8988T (cell line): Measurements from ENCODE around the gene SGSM1.
A peak's percentile ranks its signal among the peaks of the same experiment; 100 is the strongest.

ENCODE experiments used
- DNase-seq: peaks from one replicate; pipeline ENCODE4 v3.0.0; 2011

Gene SGSM1

DNA sequence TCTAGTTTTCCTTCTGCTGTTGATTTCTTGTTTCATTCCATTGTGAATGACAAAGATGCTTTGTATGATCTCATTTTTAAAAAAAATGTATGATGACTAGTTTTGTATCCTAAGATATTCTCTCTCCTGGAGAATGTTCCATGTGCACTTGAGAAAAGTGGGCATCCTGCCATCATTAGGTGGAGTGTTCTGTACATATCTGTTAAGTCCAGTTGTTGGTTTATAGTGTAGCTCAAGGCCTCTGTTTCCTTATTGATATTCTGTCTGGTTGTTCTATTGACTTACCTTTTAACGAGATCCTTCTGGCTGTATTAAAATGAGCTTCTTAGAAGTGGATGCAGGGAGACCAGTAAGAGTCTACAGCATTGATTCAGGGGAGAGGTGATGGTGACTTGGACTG, 35.2 kb downstream of the SGSM1 start:
- no peak for DNase-seq

DNA sequence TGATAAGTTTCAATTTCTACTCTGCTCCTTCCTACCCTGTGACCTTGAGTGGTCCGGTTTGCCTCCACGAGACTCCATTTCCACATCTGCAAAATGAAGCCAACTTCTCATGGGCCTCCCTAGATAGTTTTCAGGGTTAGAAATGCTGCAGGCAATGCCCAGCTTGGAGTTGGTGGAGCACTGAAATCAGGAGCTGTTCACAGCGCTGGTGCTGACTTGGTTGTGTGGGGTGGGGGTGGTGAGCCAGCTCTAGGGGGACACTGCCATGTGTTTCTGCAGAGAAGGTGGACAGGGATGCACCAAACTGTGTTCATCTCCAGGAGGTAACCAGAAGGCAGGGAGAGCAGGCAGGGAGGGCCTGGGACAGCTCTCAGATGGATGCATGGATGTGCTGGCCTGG, 37.0 kb downstream of the SGSM1 start:
- no peak for DNase-seq

DNA sequence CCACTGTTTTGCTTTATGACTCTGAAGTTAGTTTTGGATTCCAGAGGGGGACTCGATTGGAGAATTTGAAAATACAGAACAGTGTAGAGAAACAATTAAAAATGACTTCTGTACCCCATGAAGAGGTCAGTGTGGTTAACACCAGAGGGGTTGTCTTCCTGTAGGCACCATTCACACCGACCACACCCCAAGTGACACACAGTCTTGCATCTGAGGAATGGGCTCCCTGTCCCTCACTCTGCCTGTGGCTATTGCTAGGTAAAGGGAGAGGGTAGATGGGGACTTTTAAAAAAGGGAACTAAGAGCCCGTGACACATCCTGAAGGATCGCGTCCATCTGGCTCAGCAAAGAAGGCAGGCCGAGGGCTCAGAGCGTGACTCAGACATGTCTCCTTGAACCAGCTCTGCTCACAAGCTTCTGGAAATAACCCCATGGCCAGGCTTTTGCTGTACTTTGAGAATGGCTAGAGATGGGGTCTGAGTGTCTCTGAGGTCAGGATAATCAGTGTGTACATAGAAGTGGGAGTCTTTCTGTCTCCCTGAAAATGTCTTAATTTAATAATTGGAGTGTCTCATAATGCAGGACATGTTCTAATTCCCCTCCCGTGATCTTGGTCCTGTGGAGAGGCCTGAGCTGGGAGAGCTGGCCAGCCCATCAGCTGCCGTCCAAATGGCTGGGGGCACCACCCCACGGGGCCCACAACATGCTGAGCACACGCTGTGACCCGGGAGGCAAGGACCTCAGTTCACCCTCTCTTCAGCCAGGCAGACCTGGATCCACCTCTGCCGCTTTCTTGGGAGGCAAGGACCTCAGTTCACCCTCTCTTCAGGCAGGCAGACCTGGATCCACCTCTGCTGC, 39.3 kb downstream of the SGSM1 start:
- no peak for DNase-seq

DNA sequence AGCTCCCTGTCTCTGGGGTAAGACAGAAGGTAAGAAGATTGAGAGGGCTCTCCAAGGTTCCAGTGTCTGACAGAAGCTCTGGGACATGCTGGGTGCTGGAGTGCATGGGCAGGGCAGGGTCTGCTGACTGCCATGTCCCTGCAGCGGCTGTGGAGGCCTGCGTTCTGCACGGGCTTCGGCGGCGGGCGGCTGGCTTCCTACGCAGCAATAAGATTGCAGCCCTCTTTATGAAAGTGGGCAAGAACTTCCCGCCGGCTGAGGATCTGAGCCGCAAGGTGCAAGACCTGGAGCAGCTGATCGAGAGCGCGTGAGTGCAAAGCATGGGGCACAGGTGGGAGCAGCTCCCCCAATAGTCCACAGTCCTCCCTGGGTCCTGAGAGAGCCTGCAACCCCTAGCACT, 41.5 kb downstream of the SGSM1 start:
- no peak for DNase-seq

DNA sequence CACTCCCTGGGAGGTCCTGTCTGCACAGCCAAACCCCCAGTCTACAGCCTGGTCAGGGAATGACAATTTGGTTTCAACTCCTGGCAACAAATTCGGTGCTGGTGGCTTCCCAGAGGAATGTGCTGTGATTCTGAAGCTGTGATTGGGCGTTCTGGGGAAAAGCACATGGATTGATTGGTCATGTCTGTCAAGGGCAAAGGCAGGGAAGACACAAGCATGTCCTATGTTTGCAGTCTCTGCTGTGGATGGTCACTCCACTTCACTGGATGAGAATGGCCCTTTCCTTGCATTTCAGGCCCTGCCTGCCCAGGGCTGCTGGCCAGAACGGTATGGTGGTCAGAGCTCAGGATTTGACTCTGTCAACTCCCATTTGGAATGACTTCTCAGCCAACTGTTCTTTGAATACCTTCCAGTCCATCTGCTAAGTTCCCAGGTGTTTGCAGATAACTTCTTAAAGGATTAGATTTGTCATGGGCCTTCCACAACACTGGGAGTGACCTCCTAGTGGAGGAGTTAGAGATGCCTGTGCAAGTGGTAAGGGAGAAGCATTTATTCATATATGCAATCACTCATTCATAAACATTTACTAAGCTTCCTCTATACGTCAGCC, 42.7 kb downstream of the SGSM1 start:
- DNase-seq = no peak

DNA sequence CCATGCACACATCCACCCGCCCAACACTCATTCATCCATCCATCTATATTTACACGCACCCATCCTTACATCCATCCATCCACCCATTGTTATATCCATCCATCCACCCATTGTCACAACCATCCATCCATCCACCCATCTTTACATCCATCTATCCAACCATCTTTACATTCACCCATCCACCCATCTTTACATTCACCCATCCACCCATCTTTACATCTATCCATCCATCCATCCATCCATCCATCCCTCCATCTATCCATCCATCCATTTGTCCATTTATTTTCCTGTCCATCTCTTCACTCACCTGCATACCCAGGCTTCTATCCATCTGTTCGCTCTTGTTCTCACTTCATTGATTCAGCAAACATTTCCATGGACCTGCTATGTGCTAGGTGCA, 49.8 kb downstream of the SGSM1 start:
- no peak for DNase-seq

DNA sequence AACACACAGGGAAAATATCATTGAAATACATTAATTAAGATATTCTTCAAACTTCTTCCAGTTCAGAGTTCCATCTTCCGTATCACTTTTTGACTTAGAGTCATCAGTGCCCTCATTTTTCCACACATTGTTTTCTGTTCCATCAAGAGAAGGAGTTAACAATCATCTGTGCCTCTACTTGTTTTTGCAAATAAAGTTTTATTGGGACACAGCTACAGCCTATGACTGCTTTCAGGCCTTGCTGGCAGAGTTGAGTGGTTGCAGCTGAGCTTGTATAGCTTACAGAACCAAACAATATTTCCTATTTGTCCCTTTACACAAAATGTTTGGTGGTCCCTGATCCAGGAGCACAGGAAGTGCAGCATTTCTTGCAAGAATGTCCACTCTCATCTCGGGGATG, 51.6 kb downstream of the SGSM1 start:
- DNase-seq = no peak

DNA sequence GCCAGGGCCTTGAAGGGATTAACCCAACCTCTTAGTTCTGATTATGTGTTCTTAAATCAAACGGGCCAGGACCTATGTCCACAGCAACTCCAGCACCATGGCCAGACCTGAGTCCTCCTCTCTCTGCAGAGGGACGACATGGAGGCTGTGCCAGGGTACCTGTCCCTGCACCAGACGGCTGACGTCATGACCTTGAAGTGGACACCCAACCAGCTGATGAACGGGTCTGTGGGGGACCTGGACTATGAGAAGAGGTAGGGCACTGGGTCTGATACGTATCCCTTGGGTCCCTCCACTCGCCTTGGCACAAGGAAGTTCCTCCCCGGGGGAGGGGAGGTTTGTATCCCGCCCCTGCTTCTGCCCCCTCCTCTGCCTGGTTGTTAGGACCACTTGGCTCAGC, 53.6 kb downstream of the SGSM1 start:
- no peak for DNase-seq

DNA sequence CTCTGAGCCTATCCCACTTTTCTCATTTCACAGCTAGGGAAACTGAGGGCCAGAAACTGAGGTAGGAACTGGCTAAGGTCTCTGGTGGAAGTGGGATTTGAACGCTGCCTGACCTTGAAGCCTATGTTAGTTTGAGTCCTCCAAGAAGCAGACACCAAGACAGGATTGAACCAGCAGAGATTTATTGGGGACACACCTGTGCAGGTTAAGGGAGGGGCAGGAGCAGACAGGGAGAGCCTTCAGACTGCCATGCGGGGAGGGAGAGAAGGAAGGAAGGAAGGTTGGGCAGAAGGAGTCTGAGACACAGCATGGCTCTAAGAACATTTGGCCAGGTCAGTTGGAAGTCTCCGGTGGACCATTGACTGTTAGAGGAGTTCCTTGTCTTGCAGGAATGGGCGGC, 59.5 kb downstream of the SGSM1 start:
- DNase-seq = no peak

DNA sequence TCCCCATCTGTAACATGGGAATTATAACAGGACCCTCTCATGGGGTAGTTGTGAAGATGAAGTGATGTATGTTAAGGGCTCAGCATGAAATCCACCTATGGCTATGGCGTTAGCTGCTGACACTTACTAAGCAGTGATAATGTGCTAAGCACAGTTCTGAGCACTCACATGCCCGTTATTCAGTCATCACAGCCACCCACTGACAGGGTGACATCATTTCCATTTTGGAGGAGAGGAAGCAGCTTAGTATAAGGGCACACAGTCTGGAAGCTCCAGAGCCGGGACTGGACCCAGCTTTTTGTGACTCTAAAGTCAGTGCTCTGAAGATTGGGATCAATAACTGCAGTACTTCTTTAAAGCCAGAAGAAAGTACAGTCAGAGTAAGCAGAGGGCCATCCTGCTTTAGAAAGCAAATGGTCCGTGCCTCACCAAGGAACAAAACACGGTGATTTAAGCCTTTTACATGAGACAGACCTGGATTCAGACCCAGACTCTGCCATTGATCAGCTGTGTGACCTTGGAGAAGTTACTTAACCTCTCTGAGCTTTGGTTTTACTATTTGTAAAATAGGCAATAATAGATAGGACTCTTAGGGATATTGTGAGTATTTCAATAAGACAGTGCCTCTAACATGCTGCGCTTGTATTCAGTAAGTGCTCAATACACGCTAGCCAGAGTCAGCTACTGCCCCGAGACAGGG, 61.5 kb downstream of the SGSM1 start:
- no peak for DNase-seq

DNA sequence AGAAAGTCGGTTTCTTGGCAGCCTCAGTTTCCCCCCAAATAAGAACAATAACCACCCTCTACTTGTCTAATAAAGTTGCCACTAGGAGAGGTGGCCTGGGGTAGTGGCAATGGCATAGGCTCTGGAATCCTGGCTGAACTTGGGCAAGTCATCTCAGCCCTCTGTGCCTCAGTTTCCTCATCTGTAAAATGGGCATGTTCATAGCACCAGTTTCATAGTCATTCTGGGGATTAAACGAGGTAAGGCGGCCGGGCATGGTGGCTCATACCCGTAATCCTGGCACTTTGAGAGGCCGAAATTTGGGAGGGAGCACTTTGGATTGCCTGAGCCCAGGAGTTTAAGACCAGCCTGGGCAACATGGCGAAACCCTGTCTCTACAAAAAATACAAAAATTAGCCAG, 63.0 kb downstream of the SGSM1 start:
- no peak for DNase-seq

DNA sequence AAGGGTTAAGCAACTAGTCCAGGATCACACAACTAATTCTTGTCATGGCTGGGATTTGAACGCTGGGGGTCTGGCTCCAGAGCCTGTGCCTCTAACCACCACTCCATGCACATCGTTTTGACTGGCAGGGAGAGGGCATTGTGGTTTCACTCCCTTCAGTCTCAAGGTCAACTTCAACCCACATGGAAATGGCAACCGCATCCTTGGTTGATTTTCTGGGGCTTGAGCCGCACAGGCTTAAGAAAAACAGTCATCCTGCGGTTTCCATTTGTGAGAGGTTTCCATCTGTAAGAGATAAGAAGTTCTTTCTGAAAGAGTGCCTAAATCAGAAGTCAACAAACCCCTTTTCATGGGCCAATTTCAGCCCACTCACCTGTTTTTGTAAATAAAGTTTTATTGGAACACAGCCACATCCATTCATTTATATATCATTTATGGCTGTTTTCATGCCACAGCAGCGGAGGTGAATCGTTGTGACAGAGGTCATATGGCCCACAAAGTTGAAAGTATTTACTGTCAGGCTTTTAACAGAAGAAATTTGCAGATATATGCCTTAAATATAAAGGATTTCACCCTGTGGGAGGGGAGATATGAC, 65.7 kb downstream of the SGSM1 start:
- DNase-seq = no peak

DNA sequence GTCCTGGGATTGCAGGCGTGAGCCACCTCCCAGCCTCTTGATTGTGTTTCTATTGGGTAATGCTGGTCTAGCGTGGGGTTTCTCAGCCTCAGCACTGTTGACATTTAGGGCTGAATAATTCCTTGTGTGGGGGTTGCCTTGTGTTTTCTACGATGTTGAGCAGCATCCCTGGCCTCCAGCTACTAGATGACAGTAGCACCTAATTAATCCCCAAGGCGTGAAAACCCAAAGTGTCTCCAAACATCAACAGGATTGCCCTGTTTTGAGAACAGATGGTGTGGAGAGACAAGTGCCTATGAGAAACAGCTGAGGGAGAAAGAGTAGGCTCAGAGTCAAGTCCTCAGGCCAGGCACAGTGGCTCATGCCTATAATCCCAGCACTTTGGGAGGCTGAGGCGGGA, 67.2 kb downstream of the SGSM1 start:
- DNase-seq = no peak

DNA sequence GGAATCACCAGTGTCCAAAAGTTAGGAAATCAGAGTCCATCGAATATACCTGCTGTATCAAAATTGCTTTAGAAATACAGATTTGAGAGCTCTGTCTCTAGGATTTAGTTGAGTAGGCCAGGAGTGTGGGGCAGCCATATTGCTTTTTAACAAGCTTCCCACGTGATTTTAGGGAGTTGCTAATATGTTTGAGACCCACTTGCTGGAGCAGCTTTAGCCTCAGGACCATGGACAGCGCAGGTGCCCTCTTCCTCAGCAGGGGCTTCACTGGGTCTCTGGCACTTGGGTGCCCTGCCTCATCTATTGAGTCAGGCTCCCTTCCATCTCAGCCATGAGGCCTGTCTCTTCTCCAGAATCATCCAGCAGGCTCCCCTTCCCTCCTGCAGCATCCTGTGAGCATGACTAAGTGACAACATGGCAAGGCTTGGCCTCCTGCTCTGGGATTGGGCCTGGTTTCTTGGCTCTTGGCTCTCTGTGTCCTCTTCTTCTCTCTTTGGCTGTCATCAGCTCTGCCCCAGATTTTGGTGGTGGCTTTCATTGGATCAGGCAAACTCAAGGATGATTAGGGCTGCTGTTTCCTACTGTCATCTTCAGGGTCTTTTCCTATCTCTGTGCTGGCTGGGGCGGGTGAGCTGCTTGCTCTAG, 70.0 kb downstream of the SGSM1 start:
- DNase-seq = no peak

DNA sequence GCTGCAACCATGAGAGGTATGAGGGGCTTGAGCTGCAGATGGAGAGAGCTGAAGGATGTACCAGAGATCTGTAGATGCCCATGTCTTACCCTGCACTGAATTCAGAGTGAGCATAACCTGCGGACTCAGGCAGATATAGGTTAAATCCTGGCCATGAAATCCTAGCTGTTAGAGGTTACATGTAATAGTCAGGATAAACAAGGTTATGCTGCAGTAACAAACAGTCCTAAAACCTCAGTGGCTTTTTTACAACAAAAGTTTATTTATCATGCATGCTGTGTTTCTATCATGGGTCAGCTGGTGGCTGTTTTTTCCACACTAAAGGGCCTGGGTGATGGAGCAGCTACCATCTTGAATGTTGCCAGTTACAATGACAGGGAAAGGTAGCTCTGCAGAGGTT, 70.7 kb downstream of the SGSM1 start:
- no peak for DNase-seq

DNA sequence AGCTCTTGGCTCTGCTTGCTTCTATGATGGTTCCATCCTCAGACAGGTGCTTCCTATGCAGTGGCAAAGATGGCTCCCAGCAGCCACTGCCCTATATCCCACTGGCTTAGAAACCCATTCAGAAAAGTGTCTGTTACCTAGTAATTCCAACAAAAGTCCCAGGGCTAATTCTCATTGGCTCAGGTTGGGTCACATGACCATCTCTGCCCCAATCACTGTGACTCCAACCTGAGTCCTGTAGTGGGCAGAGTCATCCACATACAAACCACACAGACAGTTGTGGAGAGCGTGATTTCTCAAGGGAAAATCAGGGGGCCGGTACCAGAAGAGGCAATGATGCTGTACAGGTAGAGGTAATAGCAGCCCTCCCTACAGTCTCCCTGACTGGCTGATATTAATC, 73.0 kb downstream of the SGSM1 start:
- DNase-seq = no peak

DNA sequence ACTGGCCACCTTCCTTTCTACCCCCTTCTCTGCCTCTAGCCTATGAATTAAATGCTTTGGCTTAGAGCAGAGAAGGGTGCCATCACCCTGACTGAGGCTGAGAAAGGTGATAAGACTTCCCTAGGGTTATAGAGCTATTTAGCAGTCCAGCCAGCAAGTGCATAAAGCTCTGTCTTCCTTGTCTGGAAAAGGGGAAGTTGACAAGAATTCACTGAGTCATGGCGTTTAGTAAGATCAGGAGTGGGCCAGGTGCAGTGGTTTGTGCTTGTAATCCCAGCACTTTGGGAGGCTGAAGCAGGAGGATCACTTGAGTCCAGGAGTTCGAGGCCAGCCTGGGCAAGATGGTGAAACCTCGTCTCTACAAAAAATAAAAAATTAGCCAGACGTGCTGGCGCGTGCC, 77.4 kb downstream of the SGSM1 start:
- DNase-seq = no peak

DNA sequence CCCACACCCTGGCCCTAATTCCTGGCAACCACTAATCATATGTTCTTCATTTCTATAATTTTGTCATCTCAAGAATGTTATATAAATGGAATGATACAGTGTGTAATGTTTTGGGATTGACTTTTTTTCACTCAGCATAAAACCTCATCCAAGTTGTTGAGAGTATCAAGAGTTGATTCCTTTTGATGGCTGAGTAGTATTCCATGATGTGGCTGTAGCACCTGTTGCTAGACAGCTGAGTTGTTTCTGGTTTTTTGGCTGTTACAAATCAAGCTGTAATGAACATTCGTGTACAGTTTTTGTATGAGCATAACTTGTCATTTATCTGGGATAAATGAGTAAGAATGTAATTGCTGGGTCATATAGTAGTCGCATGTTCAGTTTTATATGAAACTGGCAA, 81.2 kb downstream of the SGSM1 start:
- DNase-seq = no peak

DNA sequence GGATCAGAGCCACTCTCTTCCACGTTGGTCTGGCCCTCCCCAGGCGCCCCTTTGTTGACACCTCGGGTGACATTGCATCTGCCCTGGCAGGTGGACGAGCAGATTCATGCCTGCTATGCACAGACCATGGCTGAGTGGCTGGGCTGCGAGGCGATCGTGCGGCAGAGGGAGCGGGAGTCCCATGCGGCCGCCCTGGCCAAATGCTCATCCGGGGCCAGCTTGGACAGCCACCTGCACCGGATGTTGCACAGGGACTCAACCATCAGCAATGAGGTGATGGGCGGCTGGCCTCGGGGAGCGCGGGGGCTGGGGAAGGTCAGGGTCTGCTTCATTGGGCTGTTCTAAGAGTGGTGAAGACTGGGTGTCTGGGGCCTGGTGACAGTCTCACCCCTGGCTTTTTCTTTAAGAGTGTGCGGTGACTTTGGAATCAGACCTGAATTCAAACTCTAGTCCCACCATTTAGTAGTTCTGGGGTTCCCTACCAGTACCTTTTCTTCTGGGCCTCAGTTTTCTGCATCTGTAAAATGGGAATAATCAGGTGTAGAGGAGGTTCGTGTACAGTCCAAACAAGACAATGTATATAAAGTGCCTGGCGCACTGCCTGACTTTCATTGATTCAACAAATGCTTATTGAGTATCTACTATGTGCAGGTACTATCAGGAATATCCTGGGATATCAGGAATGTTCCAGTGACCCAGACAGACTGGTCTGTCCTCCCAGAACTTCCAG, 87.5 kb downstream of the SGSM1 start:
- DNase-seq = no peak

DNA sequence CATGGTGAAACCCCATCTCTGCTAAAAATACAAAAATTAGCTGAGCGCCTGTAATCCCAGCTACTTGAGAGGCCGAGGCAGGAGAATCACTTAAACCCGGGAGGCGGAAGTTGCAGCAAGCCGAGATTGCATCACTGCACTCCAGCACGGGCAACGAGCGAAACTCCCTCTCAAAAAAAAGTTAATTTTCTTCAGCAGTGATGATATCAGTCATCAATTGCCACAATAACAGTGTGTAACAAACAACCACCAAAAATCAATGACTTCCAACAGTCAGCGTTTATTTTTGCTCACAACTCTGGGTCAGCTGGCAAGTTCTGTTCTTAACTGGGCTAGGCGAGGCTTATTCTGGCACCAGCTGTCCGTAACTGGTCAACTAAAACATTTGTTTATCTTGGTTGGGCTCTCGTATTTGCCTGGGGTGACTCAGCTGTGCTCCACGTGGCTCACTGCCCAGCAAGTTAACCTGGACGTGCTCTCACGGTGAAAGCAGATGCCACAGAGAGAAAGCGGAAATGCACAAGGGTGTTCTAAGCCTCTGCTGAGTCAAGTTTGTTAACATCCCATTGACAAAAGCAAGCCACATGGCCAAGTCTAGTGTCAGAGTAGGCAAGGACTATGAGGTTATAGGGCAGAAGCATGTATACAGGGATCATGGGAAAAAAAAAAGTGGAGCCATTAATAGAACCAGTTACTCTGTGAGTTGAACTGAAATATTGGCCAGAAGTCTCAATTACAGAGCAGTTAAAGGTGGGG, 88.4 kb downstream of the SGSM1 start:
- peak; percentile 35 for DNase-seq

DNA sequence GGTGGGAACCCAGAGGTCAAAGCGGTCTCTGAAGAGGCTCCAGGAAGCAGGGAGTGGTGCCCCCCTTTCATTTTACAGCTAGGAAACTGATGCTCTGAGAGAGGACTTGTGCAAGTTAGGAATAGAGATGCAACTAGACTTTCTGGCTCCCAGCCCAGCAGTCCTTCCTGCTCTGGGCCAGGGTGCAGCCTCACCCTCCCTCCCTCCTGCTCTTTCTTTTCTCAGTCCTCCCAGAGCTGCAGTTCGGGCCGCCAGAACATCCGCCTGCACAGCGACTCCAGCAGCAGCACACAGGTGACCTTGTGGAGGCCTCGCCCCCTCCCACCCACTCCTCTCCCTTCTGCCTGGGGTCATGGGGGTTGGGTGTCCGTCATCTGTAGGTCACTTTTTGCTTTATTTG, 89.0 kb downstream of the SGSM1 start:
- DNase-seq = no peak

DNA sequence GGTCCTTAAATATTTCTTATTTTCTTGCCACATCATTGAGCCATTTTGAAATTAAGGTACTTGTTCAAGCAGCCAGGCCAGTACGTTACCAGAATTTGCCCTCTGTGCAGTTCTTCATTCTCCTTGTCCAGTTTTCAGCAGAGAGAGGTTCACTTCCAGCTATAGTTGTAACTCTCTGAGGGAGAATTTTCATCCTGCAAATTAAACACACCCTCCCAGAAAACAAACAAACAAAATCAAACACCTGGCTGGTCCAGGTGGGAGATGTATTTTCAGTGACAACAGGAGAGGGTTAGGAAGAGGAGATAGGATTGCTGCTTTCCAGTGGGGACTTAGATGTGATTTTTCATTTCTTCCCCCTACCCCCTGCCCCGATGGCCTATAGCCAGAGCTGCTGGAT, 95.4 kb downstream of the SGSM1 start:
- no peak for DNase-seq
